WTC11 (cell line): ENCODE measurements around the gene MYCBPAP. TPM values are rescaled to one million over a fixed set of nuclear protein-coding genes. Genes with fewer than 3 reads are reported as not detected.
A peak's percentile ranks its signal among the peaks of the same experiment; 100 is the strongest.

Experiments used
- ATAC-seq: fragments of 200-7000 bp; cut with Tn5 transposase; 2 replicates; pipeline ENCODE4 v1.10.0; 2021; ENCODE audit warnings: mild to moderate bottlenecking, moderate library complexity
- CTCF ChIA-PET: fragments of 300-600 bp; sonication (Branson Sonifier 250); formaldehyde crosslinking; loops from one replicate; lab custom pipeline; 2021; ENCODE audit warnings: antibody characterized with exemption; lab: Charles Lee
- POLR2A ChIA-PET: fragments of 350-600 bp; sonication (Branson Sonifier 250); formaldehyde crosslinking; loops from one replicate; lab custom pipeline; 2021; ENCODE audit warnings: antibody characterized with exemption; lab: Charles Lee
- DNase-seq: peaks from one replicate; pipeline ENCODE4 v3.0.0; 2021; ENCODE audit warnings: low spot score
- H3K27ac Mint-ChIP-seq: 2 replicates; pipeline ENCODE4 v1.8.0; 2021; ENCODE audit warnings: mixed read lengths
- H3K27me3 Mint-ChIP-seq: 2 replicates; pipeline ENCODE4 v1.8.0; 2021; ENCODE audit warnings: low read depth, mild to moderate bottlenecking, moderate library complexity, mixed read lengths
- H3K36me3 Mint-ChIP-seq: 2 replicates; pipeline ENCODE4 v1.8.0; 2021; ENCODE audit warnings: mixed read lengths
- H3K4me1 Mint-ChIP-seq: 2 replicates; pipeline ENCODE4 v1.8.0; 2022; ENCODE audit warnings: mixed read lengths
- H3K4me3 Mint-ChIP-seq: 2 replicates; pipeline ENCODE4 v1.8.0; 2021; ENCODE audit warnings: mild to moderate bottlenecking, moderate library complexity, mixed read lengths
- H3K9me3 Mint-ChIP-seq: 2 replicates; pipeline ENCODE4 v1.8.0; 2021; ENCODE audit warnings: mixed read lengths
- ETV6 ChIP-seq: sonication (generic); formaldehyde crosslinking; IDR thresholded peaks from 2 replicates; pipeline ENCODE4 v1.8.1; 2022; ENCODE audit warnings: mild to moderate bottlenecking, missing genetic modification reagents
- FOXP1 ChIP-seq: sonication (generic); formaldehyde crosslinking; IDR thresholded peaks from 2 replicates; pipeline ENCODE4 v1.8.0; 2022; ENCODE audit warnings: missing genetic modification reagents, mild to moderate bottlenecking, moderate library complexity, borderline replicate concordance
- GABPB1 ChIP-seq: sonication (generic); formaldehyde crosslinking; IDR thresholded peaks from 2 replicates; pipeline ENCODE4 v1.8.1; 2023; ENCODE audit warnings: mild to moderate bottlenecking, missing genetic modification reagents
- IRF2 ChIP-seq: sonication (generic); formaldehyde crosslinking; IDR thresholded peaks from 2 replicates; pipeline ENCODE4 v1.8.0; 2022; ENCODE audit warnings: low read depth, missing genetic modification reagents, borderline replicate concordance
- MXD4 ChIP-seq: fragments of 250-450 bp; sonication (Bioruptor Pico); IDR thresholded peaks from 2 replicates; pipeline ENCODE4 v1.8.0; 2021; ENCODE audit warnings: mild to moderate bottlenecking, moderate library complexity, borderline replicate concordance
- NR1H2 ChIP-seq: sonication (generic); formaldehyde crosslinking; IDR thresholded peaks from 2 replicates; pipeline ENCODE4 v1.9.0; 2021; ENCODE audit warnings: mild to moderate bottlenecking, moderate library complexity, missing genetic modification reagents
- RORB ChIP-seq: fragments of 250-450 bp; sonication (Bioruptor Pico); IDR thresholded peaks from 2 replicates; pipeline ENCODE4 v1.9.0; 2021; ENCODE audit warnings: mild to moderate bottlenecking
- SMAD3 ChIP-seq: sonication (generic); formaldehyde crosslinking; IDR thresholded peaks from 2 replicates; pipeline ENCODE4 v1.8.0; 2022; ENCODE audit warnings: missing genetic modification reagents, mild to moderate bottlenecking, borderline replicate concordance
- ZNF263 ChIP-seq: sonication (generic); formaldehyde crosslinking; IDR thresholded peaks from 2 replicates; pipeline ENCODE4 v1.8.1; 2022; ENCODE audit warnings: low read depth, mild to moderate bottlenecking, moderate library complexity, missing genetic modification reagents
- ZNF416 ChIP-seq: fragments of 250-450 bp; sonication (Bioruptor Pico); IDR thresholded peaks from 2 replicates; pipeline ENCODE4 v1.9.0; 2021; ENCODE audit warnings: mild to moderate bottlenecking, inconsistent platforms
- ZNF423 ChIP-seq: fragments of 250-450 bp; sonication (Bioruptor Pico); IDR thresholded peaks from 2 replicates; pipeline ENCODE4 v2.1.2; 2022; ENCODE audit warnings: mild to moderate bottlenecking, moderate library complexity
- total RNA-seq: library from RNA; stranded (reverse); gene quantifications from 3 replicates; pipeline ENCODE4 v1.2.3, GENCODE V29; 2021
- TF ChIP-seq, protein P1 (sequence below): fragments of 250-450 bp; sonication (Bioruptor Pico); IDR thresholded peaks from 2 replicates; pipeline ENCODE4 v1.9.0; 2021; ENCODE audit warnings: mild to moderate bottlenecking
- TF ChIP-seq, protein P2 (sequence below): sonication (generic); formaldehyde crosslinking; IDR thresholded peaks from 2 replicates; pipeline ENCODE4 v1.8.1; 2022; ENCODE audit warnings: mild to moderate bottlenecking, moderate library complexity, missing genetic modification reagents
- TF ChIP-seq, protein P3 (sequence below): sonication (generic); formaldehyde crosslinking; IDR thresholded peaks from 2 replicates; pipeline ENCODE4 v1.8.1; 2023; ENCODE audit warnings: mild to moderate bottlenecking, moderate library complexity, missing genetic modification reagents
- TF ChIP-seq, protein P4 (sequence below): sonication (generic); formaldehyde crosslinking; IDR thresholded peaks from 2 replicates; pipeline ENCODE4 v1.8.1; 2022; ENCODE audit warnings: mild to moderate bottlenecking, missing genetic modification reagents, moderate library complexity, borderline replicate concordance
- TF ChIP-seq, protein P5 (sequence below): sonication (generic); formaldehyde crosslinking; IDR thresholded peaks from 2 replicates; pipeline ENCODE4 v1.8.0; 2022; ENCODE audit warnings: mild to moderate bottlenecking, missing genetic modification reagents
- TF ChIP-seq, protein P6 (sequence below): sonication (generic); formaldehyde crosslinking; IDR thresholded peaks from 2 replicates; pipeline ENCODE4 v1.8.0; 2023; ENCODE audit warnings: missing genetic modification reagents
- TF ChIP-seq, protein P7 (sequence below): sonication (generic); formaldehyde crosslinking; IDR thresholded peaks from 2 replicates; pipeline ENCODE4 v1.8.1; 2023; ENCODE audit warnings: mild to moderate bottlenecking, missing genetic modification reagents
- TF ChIP-seq, protein P8 (sequence below): sonication (generic); formaldehyde crosslinking; IDR thresholded peaks from 2 replicates; pipeline ENCODE4 v1.8.1; 2022; ENCODE audit warnings: low read depth, mild to moderate bottlenecking, moderate library complexity, missing genetic modification reagents, borderline replicate concordance
- TF ChIP-seq, protein P9 (sequence below): sonication (generic); formaldehyde crosslinking; IDR thresholded peaks from 2 replicates; pipeline ENCODE4 v1.8.1; 2022; ENCODE audit warnings: missing genetic modification reagents, borderline replicate concordance

The MYCBPAP gene
- total RNA-seq, 1 experiment from 2014 or later: 5.7 TPM

DNA sequence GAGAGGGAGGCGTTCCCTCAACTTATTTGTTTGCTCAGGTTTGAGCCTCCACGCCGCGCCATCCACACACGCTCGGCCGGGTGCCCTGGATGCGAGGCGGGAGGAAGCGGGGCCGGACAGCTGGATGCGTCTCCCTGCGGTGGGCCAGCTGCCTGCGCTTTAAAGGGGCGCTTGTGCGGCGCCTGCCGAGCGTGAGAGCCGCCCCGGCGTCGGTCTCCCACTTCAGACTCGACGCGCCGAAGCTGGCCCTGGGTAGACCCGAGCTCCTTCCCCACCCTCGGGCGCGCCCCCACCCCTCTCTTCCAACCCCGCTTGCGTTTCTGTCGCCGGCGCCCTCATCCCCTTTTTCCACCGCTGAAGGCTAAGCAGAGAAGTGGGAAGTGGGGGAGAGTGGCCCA is 39.0 kb upstream of the MYCBPAP start (continued):
- TF ChIP-seq, protein P1, sequence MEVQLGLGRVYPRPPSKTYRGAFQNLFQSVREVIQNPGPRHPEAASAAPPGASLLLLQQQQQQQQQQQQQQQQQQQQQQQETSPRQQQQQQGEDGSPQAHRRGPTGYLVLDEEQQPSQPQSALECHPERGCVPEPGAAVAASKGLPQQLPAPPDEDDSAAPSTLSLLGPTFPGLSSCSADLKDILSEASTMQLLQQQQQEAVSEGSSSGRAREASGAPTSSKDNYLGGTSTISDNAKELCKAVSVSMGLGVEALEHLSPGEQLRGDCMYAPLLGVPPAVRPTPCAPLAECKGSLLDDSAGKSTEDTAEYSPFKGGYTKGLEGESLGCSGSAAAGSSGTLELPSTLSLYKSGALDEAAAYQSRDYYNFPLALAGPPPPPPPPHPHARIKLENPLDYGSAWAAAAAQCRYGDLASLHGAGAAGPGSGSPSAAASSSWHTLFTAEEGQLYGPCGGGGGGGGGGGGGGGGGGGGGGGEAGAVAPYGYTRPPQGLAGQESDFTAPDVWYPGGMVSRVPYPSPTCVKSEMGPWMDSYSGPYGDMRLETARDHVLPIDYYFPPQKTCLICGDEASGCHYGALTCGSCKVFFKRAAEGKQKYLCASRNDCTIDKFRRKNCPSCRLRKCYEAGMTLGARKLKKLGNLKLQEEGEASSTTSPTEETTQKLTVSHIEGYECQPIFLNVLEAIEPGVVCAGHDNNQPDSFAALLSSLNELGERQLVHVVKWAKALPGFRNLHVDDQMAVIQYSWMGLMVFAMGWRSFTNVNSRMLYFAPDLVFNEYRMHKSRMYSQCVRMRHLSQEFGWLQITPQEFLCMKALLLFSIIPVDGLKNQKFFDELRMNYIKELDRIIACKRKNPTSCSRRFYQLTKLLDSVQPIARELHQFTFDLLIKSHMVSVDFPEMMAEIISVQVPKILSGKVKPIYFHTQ (CRISPR knock-in tag): no peak
- TF ChIP-seq ZNF263 (CRISPR knock-in tag): no peak
- TF ChIP-seq, protein P2, sequence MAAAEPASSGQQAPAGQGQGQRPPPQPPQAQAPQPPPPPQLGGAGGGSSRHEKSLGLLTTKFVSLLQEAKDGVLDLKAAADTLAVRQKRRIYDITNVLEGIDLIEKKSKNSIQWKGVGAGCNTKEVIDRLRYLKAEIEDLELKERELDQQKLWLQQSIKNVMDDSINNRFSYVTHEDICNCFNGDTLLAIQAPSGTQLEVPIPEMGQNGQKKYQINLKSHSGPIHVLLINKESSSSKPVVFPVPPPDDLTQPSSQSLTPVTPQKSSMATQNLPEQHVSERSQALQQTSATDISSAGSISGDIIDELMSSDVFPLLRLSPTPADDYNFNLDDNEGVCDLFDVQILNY: no peak
- TF ChIP-seq, protein P3, sequence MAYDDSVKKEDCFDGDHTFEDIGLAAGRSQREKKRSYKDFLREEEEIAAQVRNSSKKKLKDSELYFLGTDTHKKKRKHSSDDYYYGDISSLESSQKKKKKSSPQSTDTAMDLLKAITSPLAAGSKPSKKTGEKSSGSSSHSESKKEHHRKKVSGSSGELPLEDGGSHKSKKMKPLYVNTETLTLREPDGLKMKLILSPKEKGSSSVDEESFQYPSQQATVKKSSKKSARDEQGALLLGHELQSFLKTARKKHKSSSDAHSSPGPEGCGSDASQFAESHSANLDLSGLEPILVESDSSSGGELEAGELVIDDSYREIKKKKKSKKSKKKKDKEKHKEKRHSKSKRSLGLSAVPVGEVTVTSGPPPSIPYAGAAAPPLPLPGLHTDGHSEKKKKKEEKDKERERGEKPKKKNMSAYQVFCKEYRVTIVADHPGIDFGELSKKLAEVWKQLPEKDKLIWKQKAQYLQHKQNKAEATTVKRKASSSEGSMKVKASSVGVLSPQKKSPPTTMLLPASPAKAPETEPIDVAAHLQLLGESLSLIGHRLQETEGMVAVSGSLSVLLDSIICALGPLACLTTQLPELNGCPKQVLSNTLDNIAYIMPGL (CRISPR knock-in tag): no peak
- TF ChIP-seq, all 79 proteins: peak for 0

DNA sequence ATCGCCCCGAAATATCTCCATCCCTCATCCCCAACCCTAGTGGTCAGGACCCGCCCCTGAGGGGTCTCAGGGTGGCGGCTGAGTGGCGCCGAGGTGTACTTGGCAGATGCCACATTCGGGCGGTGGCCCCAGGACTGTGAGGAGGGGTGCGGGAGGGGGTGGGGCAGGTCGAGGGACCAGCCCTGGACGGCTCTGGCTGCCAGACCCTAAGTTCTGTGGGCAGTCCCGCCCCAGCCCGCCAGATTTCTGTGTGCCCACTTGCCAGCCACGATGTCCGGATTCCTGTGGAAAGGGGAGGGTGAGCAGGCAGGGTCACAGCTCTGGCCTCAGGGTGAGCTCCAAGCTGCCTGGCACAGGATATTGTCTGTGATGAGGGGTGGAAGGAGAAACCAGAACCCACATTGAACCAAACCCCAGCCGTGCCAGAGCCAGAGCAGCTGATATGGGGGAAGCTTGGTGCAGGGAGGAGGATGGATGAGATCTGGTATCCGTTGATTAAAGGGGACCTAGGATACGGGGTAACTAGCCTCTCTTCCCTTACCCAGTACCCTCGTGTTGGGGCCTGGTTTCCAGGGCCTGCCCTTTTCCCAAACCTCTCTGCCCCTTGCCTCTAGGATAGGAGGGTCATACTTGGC is 38.5 kb upstream of the MYCBPAP start:
- H3K4me1 Mint-ChIP-seq: peaks cover 23% of the 10 kb centered on the region
- ChIA-PET CTCF (interaction anchor here (0.6 to 5.8 kb wide), 3 partner anchors 10 to 73 kb away, joined by 3 to 40 read pairs (median 17); partner anchors contain the start of gene LRRC59), POLR2A (no interaction called here)
- peaks cover 29% of the 10 kb centered on the region for H3K27me3 Mint-ChIP-seq
- no peak for DNase-seq
- no peak overlapping the region for H3K27ac Mint-ChIP-seq
- H3K4me3 Mint-ChIP-seq: peak overlapping the region; percentile 53
- no peaks in the 10 kb centered on the region for H3K36me3 Mint-ChIP-seq
- ATAC-seq: peak; percentile 8; the same call in 1 of the 2 replicates
- H3K9me3 Mint-ChIP-seq: no peaks in the 10 kb centered on the region
- TF ChIP-seq, protein P4, sequence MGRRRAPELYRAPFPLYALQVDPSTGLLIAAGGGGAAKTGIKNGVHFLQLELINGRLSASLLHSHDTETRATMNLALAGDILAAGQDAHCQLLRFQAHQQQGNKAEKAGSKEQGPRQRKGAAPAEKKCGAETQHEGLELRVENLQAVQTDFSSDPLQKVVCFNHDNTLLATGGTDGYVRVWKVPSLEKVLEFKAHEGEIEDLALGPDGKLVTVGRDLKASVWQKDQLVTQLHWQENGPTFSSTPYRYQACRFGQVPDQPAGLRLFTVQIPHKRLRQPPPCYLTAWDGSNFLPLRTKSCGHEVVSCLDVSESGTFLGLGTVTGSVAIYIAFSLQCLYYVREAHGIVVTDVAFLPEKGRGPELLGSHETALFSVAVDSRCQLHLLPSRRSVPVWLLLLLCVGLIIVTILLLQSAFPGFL: no peak
- no peak for TF ChIP-seq IRF2 (CRISPR knock-in tag)
- no peak for TF ChIP-seq ETV6 (CRISPR knock-in tag)
- no peak for TF ChIP-seq SMAD3
- no peak for TF ChIP-seq FOXP1 (CRISPR knock-in tag)
- TF ChIP-seq, protein P5, sequence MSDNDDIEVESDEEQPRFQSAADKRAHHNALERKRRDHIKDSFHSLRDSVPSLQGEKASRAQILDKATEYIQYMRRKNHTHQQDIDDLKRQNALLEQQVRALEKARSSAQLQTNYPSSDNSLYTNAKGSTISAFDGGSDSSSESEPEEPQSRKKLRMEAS: no peak
- TF ChIP-seq ZNF416 (CRISPR knock-in tag): no peak
- no peak for TF ChIP-seq GABPB1 (CRISPR knock-in tag)
- TF ChIP-seq, protein P6, sequence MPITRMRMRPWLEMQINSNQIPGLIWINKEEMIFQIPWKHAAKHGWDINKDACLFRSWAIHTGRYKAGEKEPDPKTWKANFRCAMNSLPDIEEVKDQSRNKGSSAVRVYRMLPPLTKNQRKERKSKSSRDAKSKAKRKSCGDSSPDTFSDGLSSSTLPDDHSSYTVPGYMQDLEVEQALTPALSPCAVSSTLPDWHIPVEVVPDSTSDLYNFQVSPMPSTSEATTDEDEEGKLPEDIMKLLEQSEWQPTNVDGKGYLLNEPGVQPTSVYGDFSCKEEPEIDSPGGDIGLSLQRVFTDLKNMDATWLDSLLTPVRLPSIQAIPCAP (CRISPR knock-in tag): no peak
- TF ChIP-seq ZNF423: no peak
- TF ChIP-seq, protein P7, sequence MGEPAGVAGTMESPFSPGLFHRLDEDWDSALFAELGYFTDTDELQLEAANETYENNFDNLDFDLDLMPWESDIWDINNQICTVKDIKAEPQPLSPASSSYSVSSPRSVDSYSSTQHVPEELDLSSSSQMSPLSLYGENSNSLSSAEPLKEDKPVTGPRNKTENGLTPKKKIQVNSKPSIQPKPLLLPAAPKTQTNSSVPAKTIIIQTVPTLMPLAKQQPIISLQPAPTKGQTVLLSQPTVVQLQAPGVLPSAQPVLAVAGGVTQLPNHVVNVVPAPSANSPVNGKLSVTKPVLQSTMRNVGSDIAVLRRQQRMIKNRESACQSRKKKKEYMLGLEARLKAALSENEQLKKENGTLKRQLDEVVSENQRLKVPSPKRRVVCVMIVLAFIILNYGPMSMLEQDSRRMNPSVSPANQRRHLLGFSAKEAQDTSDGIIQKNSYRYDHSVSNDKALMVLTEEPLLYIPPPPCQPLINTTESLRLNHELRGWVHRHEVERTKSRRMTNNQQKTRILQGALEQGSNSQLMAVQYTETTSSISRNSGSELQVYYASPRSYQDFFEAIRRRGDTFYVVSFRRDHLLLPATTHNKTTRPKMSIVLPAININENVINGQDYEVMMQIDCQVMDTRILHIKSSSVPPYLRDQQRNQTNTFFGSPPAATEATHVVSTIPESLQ (CRISPR knock-in tag): no peak
- TF ChIP-seq, protein P8, sequence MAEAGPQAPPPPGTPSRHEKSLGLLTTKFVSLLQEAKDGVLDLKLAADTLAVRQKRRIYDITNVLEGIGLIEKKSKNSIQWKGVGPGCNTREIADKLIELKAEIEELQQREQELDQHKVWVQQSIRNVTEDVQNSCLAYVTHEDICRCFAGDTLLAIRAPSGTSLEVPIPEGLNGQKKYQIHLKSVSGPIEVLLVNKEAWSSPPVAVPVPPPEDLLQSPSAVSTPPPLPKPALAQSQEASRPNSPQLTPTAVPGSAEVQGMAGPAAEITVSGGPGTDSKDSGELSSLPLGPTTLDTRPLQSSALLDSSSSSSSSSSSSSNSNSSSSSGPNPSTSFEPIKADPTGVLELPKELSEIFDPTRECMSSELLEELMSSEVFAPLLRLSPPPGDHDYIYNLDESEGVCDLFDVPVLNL (CRISPR knock-in tag): no peak
- TF ChIP-seq, protein P9, sequence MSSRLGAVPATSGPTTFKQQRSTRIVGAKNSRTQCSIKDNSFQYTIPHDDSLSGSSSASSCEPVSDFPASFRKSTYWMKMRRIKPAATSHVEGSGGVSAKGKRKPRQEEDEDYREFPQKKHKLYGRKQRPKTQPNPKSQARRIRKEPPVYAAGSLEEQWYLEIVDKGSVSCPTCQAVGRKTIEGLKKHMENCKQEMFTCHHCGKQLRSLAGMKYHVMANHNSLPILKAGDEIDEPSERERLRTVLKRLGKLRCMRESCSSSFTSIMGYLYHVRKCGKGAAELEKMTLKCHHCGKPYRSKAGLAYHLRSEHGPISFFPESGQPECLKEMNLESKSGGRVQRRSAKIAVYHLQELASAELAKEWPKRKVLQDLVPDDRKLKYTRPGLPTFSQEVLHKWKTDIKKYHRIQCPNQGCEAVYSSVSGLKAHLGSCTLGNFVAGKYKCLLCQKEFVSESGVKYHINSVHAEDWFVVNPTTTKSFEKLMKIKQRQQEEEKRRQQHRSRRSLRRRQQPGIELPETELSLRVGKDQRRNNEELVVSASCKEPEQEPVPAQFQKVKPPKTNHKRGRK (CRISPR knock-in tag): no peak
- TF ChIP-seq, protein P3 (CRISPR knock-in tag): no peak
- no peak for TF ChIP-seq MXD4 (CRISPR knock-in tag)
- no peak for TF ChIP-seq NR1H2 (CRISPR knock-in tag)
- no peak for TF ChIP-seq RORB (CRISPR knock-in tag)
